ENCODE measurements around the gene ADGRD1. TPM values are rescaled to one million over a fixed set of nuclear protein-coding genes. Genes with fewer than 3 reads are reported as not detected.

ADGRD1 gene
- total RNA-seq, 1 experiment from 2014 or later, result not detected

DNA sequence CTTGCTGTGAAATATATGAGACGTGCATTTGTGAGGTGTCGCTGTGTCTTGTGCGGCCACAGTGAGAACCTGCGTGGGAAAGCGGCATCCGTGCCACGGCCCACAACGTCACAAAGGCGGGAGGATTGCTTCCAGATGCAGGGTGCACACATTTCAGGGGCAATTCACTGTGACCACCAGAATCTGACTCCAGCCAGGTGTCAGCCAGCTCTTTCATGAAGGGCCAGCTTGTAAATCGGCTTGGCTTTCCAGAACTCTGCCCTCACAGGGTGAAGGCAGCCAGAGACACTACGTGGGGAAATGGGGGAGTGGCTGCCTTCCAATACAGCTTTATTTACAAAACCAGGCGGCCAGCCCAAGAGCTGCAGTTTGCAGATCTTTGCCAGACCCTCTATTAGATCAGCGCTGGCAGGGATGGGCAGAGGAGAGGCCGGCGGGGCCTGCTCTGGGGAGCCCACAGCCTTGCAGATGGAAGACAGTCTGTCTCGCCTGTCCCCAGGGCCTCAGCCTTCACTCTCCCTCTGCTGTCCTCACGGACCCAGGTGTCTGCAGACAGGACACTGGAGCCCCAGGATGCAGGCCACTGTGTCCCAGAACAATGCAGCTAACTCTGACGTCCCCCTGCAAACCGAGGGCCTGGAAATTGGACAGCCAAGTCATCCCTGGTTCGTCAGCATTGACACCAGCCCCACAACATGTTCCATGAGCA is 53.5 kb downstream of the ADGRD1 start:
- no peak for DNase-seq (ENCODE audit: low read depth)

DNA sequence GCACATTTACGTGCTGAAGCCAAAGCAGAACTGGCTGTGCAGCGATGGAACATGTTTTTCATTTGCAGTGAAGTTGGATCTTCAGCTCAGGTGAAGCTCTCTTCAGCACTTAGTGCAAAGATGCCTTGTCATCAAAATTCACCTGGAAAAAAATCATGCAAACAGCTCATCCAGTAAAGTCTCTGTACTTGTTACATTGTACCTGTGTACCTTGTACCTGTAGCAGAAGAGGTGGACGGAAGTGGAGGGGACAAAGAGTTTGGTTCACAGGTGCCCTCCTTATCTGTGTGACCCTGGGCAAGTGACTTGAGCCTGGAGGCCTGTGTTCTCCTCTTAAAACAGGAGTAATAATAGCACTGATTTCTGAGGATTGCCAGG is 54.0 kb downstream of the ADGRD1 start:
- DNase-seq (ENCODE audit: low read depth), result no peak

DNA sequence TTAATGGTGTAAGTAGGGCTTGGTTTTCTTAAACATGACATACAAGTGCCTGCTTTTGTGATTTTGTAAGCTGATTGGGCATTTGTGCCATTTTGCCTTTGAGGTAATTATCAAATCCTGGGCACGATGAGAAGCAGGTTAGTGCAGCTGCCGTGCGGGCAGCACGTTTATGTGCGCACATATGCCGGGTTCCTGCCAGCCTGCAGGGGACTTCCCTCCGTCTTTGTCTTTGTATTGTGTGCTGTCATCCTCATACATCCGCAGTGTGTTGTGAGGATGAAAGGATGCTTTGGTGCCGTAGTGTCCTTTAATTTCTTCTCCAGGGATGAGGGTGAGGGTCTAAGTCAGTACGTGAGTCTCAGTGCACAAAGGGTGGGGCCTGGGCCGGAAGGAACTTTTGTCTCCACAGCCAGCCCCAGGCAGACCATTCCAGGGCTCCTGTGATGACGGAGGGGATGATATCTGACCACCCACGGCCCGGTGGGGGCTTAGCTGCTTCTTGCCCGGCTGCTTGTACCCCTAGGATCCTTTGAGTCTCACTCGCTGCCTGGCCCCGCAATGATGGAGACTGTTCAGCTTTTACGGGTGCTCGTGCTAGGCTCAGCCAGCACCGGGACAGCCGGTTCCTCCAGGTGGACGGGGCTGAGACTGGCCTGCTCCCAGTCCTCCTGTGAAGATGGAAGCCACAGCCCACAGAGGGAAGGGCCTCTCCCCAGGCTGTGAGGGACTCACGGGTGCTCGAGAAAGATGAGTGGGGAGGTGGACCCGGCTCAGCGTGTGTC is 54.6 kb downstream of the ADGRD1 start:
- DNase-seq (ENCODE audit: low read depth), result no peak

DNA sequence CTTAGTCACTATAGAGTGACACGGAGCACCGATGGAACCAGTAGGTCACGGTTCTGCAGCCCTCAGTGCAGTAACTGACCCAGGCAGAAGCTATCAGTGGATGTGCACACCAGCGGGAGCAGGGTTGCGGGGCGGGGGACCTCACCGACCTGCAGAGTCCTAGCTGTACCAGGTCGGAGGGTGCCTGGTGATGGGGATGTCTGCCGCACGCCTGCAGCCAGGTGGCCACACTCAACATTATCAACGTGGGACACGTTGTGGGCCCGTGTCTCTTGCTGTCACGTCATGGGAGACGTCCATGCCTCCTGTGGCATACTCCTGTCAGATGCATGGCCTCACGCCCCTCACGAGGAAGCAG is 55.2 kb downstream of the ADGRD1 start:
- no peak for DNase-seq (ENCODE audit: low read depth)

DNA sequence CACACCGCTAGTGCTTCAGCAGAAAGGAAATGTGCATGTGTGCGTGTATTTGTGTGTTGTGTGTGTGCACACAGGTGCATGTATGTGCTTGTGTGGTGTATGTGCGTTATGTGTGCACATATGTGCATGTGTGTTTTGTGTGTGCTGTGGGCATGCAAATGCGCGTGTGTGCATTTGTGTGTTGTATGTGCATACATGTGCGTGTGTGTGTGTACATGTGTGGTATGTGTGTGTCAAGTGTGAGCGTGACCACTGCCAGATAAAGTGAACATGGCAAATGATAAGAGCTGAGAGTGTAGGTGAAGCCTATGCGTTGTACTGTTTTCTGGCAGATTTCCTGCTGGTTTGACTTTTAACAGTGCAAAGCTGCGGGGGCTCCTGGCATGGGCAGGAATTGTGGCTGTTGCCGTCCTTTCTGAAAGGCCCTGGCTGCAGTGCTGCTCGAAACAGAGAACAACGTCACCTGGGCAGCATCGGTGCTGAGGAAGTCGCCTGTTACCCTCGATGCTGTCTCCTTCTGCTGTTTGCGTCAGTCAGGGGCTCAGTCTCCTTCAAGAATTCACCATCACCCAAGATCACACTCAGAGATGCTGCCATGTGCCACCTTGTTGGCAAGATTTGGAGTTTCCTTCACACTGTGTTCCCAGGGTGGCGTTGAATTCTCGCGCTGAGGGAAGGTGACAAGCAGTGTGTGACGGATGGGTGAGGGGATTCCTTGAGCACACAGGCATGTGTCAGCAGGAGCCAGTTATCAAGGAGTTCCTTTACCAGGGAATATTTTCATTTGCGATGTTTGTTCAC is 56.1 kb downstream of the ADGRD1 start:
- no peak for DNase-seq (ENCODE audit: low read depth)

DNA sequence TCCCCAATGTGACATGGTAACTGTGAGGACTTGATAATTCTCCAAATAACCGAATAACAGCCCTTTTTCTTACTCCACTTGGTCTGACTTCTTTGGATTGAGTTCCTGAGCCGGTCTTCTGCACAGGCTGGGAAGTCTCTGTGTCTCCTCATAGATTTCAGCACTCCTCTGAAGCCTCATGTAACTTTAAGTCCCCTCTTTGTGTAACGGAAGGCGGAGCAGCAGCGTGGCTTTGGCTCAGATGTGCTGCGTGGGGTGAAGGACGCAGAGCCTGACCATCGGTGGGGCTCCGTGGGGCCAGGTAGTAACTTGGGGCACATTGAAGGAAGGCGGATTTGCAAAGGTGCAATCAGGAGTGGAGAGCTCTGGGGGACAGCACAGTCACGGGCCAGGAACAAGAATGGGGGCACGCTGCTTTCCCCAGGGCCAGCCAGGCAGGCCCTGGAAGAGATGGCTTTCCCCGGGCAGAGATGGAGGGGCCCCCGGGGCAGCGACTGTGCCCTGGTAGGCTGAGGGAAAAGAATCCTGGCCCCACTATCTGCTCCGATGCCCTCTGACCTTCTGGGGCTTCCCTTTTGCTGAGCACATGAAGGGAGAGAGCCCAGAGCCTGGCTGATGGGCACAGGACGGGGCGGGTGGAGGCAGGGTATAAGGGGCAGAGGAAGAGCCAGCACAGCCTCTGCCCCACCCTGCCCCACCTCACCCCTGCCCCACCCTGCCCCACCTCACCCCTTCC is 56.9 kb downstream of the ADGRD1 start:
- DNase-seq (ENCODE audit: low read depth), result no peak

DNA sequence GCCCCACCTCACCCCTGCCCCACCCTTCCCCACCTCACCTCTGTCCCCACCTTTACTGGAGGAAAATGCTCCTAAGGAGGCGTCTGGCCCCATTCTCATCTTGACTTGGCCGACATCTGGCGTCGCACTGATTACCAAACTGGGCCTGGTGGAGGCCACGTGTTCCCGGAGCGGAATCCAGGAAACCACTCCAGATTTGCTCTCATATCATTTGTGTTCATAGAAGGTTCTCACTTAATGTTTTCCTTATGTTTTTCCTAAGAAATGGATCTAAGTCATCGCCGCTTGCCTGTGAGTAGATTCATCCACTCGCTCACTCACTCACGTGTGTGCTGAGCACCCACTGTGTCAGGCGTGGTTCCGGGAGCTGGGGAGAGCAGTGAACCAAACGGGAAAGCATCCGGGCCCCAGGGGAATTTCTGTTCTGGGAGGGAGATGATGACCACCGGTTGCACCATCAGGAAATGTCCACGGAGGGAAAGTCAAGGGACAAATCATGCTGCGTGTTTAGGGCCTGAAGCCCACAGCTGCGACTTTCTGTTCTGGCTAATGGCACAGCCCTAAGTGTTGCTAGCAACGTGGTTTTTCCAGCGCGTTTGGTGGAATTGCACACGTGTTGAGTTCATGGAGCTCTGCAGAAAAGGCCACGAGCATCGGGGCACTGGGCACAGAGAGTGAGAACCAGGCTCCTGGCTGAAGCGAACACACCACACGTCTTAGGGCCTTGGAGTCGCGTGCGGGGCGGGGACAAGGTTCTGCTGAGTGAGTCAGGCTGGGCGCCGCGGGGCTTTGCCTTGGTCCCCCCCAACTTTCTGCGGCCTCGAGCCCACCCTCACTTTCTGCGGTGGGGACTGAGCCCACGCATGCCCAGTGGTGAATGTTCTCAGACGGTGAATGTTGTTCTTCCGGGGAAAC is 57.7 kb downstream of the ADGRD1 start:
- DNase-seq (ENCODE audit: low read depth), result no peak

DNA sequence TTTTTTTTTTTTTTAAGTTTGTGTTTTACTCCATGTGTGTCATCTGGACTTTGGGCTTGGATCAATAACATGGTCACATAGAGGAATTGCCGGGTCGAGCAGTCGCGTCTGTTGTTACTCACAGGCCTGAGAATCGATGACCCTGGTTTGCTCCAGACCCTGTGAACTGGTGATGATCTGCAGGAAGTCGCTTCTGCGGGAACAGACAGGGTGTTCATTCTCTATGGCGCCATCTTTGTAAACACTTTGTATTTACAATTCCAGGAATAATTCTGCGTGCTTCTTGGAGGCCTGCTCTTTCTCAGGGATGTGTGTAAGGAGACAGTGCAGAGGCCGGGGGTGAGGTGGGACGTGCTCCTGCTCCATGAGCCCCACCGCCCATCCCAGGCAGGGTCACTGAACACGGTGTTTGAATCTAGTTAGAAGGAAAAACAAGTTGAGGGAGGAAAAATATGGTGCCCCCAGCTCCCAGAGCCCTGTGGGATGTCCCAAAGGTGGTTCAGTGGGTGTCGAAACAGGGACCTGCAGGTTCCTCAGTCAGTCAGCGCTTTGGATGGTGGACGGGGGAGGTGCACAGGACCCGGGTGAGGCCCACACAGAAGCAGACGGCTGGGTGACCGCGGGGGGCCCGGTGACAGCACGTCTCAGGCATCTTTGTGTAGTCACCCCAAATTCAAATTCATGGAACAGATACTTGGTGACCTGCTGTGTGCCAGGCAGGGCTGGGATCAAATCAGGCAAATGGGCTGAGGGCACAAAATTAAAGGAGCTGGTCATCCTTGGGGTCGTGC is 58.8 kb downstream of the ADGRD1 start:
- no peak for DNase-seq (ENCODE audit: low read depth)

DNA sequence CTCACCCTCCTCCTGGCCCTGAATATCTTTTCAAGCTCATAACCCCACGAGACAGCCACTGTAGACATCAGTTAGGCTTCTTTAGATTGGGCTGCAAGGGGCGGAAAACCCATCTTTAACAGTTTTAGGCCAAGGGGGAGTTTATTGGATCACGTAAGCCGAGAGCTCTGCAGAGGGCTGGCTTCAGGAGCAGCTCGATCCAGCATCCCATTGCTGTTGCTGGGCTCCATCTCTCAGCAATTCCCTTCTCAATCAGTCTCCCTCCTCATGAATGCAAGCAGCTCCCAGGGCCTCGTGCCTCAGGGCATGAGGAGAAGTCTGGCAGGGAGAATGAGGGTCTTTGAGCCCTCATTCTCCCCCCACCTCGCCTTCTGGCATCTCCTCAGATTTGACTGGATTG is 59.4 kb downstream of the ADGRD1 start:
- no peak for DNase-seq (ENCODE audit: low read depth)

DNA sequence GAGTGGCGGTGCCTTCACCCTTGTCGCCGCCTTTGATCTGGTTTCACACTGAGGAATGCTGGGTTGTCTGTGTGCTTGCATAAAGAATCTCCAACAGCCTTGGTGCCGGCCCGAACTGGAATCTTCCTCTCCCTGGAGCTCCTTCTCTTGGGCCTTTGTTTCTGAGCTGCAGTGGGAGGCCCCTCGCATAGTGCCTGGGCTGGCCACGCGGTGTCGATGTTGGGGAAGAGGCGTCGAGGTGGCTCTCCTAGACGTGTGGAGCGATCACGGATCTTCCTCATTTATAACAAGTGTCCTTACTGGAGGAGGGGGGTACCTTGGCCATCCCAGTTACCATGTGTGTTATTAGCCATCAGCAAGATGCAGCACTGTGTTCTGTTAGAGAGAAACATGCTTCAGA is 60.6 kb downstream of the ADGRD1 start:
- DNase-seq (ENCODE audit: low read depth), result no peak

DNA sequence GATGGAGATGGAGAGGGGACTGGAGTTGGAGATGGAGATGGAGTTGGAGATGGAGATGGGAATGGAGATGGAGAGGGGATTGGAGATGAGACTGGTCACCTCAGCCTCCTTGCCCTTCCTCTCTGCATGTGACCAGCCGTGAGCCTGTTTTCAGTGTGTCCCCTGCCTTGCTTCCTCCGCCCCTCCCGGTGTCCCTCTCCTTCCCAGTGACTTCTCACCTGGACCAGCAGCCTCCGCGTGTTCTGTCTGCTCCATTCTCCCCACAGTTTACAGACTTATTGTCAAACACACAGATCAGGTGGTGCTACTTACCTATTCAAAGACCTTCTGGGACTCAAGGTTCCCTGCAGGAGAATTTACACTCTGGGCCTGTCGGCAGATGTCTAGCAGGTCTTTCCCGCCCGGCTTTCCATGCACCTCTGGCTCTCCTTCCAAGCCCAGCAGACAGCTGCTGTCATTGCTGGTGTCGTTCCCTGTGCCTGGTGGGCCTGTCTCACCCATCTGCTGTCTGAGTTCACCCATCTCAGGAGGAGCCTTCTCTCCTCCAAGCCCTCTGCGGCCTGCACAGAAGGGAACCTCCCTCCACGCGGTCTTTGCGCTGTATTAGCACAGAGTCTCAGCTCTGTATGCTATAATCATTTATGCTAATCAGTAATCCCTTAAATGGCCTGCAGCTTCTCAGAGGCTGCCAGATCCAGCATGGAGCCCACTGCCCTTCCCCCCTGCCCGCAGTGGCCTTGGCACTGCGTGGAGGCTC is 62.1 kb downstream of the ADGRD1 start:
- no peak for DNase-seq (ENCODE audit: low read depth)

DNA sequence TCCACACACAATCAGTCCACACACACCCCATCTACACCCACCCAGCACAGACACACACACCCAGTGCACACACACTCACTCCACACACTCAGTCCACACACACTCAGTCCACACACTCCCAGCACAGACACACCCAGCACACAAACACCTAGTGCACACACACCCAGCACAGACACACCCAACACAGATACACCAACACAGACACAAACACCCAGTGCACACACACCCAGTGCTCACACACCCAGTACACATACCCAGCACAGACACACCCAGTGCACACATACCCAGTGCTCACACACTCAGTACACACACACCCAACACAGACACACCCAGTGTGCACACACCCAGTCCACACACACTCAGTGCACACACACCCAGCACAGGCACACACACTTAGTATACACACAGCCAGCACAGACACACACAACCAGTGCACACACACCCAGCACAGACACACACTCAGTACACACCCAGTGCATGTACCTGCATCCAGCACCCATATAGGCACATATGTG is 63.8 kb downstream of the ADGRD1 start:
- DNase-seq (ENCODE audit: low read depth), result no peak

DNA sequence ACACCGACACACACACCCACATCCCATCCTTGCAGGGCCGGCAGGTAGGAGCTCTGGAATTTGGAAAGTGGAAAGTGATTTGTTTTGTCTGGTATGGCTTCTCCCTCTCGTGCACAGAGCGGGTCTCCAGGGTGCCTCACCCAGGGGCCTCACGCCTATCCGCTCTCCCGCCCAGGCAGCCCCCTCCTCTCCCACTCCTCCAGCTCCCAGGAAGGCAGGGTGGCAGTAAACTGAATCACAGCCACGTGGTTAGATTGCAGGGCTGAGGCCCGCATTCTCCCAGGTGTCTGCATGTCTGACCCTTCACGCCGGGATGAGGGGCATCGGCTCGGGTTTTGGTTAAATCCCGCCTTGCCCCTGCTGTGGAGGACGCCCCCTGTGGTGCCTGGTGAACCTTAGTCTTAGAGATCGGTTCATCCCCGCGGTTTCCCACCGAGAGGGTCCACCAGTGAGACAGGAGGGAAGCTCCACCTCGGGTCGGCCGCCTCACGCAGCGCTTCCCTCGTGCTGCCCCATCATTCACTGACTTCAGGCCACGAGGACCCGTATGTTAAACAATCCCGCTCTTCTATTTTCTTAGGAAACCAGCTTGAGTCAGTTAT is 64.4 kb downstream of the ADGRD1 start:
- DNase-seq (ENCODE audit: low read depth), result no peak

DNA sequence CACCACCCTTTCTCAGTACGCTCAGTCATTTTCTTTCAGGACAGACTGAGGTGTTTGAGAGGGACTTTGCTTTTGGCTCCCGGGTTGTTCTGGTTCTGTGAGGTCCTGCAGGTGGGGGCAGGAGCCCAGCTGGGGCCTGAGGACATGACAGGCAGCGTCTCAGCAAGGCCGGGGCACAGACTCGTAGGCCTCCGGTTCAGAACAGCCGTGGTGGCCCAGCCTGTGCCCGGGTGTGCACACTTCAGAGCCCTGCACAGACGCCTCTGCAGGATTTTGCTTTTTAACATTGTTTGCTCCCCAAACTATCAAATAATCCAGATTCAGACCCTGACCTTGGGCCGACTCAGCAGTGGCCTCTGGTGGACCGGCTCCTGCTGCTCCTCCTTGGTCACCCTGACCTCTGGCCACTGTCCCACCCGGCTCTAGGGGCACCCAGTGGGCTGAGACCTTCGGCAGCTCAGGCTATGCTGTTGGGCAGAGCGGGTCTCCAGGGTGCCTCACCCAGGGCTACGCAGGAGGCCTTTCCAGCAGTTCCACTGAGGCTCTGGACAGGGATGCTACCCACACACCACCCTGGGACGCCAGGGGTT is 65.2 kb downstream of the ADGRD1 start:
- no peak for DNase-seq (ENCODE audit: low read depth)

DNA sequence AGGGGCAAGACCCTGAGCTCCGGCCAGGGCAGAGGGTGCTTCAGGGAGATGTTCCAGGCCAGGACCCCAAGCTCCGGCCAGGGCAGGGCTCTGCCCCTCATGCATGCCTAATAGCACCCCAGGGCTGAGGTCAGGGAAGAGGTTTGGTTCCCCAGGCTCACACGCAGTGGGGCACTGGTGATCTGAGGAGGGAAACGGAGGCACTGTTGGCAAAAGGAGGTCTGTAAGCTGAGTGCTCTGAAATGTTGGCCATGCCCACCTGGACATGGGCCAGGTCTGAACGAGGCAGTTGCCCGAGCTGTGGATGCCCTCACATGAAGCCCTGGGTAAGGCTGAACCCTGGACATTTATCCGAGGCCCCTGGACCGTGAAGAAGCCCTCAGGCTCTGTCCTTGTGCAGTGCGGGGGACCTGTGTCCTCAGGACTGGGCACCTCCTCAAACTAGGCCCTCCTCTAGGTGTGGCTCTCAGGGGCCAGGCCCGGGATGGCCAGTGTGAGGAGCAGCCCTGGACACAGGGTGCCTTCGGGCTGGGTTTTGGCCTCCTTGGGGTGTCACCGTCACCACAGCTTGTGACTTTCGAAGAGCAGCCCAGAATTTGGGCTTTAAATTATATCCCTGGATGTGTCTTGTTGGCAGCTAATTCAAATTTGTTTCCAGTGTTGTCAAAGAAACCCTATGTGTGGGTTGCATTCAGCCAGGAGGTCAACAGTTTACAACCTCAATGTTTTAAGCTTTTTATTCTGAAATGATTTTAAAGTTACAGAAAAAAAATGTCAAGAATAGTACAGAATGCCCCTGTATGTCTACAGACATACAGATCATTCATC is 66.8 kb downstream of the ADGRD1 start:
- no peak for DNase-seq (ENCODE audit: low read depth)

DNA sequence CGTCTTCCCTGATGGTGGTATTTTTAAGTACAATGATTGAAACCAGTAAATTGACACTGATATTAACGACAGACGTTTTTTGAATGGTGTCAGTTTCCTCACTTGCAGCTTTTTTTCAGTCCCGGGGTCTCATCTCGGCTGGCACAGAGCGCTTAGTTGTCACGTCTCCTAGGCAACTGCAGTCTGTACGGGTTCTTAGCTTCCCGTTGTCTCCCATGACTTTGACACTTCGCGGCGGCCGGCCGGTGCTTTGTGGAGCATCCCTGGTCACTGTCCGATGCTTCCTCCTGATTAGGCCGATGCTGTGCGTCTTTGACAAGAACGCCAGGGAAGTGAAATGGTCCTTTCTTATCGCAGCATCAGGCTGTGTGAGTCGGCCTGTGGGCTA is 67.4 kb downstream of the ADGRD1 start:
- DNase-seq (ENCODE audit: low read depth), result no peak

DNA sequence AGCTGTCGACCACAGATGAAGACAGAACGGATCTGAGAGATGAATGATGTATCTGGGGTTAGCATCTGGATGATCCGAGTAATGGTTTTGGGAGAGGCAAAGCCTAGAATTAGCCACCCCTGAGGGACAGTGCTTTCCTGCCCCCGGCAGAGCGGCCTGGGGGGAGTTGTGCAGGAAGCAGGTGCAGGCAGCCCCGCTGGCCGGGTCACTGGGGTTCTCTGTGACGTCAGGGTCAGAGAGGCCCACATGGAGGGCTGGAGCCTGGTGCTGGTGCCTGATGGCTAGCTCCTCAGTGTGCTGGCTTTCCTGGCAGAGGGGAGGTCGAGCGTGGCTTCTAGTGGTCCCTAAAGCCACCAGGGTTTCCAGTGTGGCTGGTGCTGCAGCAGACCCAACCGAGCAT is 70.3 kb downstream of the ADGRD1 start:
- no peak for DNase-seq (ENCODE audit: low read depth)

DNA sequence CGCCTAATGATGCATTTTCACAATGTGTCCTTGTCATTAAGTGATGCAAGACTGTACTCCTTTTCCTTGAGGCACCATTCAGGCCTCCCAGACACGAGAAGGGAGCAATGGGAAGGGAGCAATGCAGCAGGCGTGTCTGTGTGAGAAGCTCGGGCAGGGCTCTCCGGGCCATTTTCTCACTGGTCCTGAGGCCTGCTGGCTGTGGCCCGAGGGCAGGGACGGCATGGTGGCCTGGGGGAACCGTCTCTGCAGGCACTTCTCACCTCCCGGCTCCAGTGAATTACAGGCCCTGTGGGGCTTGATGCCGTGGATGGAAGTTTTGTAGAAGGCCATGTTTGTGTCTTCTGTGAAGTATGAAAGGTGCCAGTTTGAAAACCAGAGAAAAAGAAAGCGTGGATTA is 71.0 kb downstream of the ADGRD1 start:
- DNase-seq (ENCODE audit: low read depth), result no peak
